Measurements from ENCODE around the gene SLC37A2. TPM values are rescaled to one million over a fixed set of nuclear protein-coding genes. Genes with fewer than 3 reads are reported as not detected.

Gene SLC37A2
- total and polyA plus RNA-seq, 2 donors (not counting 3 experiments of a cell fraction or from before 2014, with no cell fraction given), result 1.1 to 1.7 TPM

- Histone ChIP-seq H3K36me3 (ENCODE audit: control insufficient read depth in 2 of 2, extremely low read depth in 1 of 2, insufficient read depth in 2 of 2, low read length in 2 of 2) (no peaks in the 10 kb centered on the region), H3K9ac (replicated peaks; ENCODE audit: extremely low read depth, insufficient read depth, low read length) (no peak overlapping the region), H4K20me1 (replicated peaks; ENCODE audit: control insufficient read depth, extremely low read depth, insufficient read depth, low read length) (no peaks in the 10 kb centered on the region), H3K4me3 (replicated peaks in 1 of 3; ENCODE audit: insufficient read depth in 1 of 3, low read depth in 1 of 3, low read length in 3 of 3) (no peak overlapping the region), H3K9me3 (replicated peaks; ENCODE audit: control insufficient read depth, insufficient read depth, low read length) (no peaks in the 10 kb centered on the region), H2AFZ (ENCODE audit: low read depth, low read length) (no peak overlapping the region), H3K79me2 (ENCODE audit: control insufficient read depth, insufficient read depth, low read length) (no peaks in the 10 kb centered on the region), H3K27me3 (ENCODE audit: control insufficient read depth in 2 of 2, insufficient read depth in 2 of 2, low read length in 2 of 2) (peaks cover 16 to 17% of the 10 kb centered on the region in 2 experiments), H3K4me1 (ENCODE audit: control insufficient read depth, extremely low read depth, insufficient read depth, low read length) (no peaks in the 10 kb centered on the region), H3K9me1 (replicated peaks; ENCODE audit: control insufficient read depth, extremely low read depth, insufficient read depth, low read length) (no peaks in the 10 kb centered on the region), H3K4me2 (ENCODE audit: insufficient read depth, low read length) (no peak overlapping the region), H3K27ac (ENCODE audit: insufficient read depth, low read depth, low read length) (no peak overlapping the region)
- FAIRE-seq, result no peak
- intact Hi-C loops (cut with micrococcal nuclease) (no loop called here), dilution Hi-C loops (cut with MboI; ENCODE audit: extremely low pct_ligation_motif_present, low sequenced_read_pairs) (no loop called here)
- ChIA-PET POLR2A (no interaction called here), CTCF (interaction anchor here (1.0 to 1.7 kb wide), 2 partner anchors 38 to 218 kb away, joined by 3 to 5 read pairs; no protein-coding TSS in a partner anchor)
- TF ChIP-seq FOS (IDR thresholded peaks at IDR 0.05; ENCODE audit: borderline replicate concordance, insufficient read depth, low read length), result no peak
- TF ChIP-seq GATA2 (IDR thresholded peaks at IDR 0.05; ENCODE audit: insufficient read depth, insufficient read length, low read depth, low read length), result no peak
- TF ChIP-seq MAX (IDR thresholded peaks at IDR 0.05; ENCODE audit: insufficient read depth, insufficient read length), result no peak
- TF ChIP-seq CTCF (IDR thresholded peaks at IDR 0.05; ENCODE audit: extremely low read depth in 1 of 2, insufficient read depth in 1 of 2, low read depth in 1 of 2, low read length in 2 of 2), result no peak
- no TSS peak for BruUV-seq (replicated peaks)
- DNase-seq (ENCODE audit: low read depth, low spot score), result no peak
These were observed 65.3 kb downstream of the SLC37A2 start for GRCh38 chr11:125128450-125128849.

Measured in endothelial cell of umbilical vein (primary cell).